ENCODE data around the gene CAPN8.

- TF ChIP-seq CTCF (conservative IDR thresholded peaks at IDR 0.05) (no peak), ZFX (IDR thresholded peaks at IDR 0.05) (no peak)
Observed at GRCh38 chr1:223650465-223650864, 15.0 kb downstream of the CAPN8 start.

Measured in C4-2B (cell line).